GM12878 (cell line): ENCODE measurements around the gene YIF1A. TPM values are rescaled to one million over a fixed set of nuclear protein-coding genes. Genes with fewer than 3 reads are reported as not detected.

Experiments
- CHD1 ChIP-seq: IDR thresholded peaks from 2 replicates; pipeline ENCODE4 v1.6.1; 2012; ENCODE audit warnings: low read depth, low read length, improper control_type of control experiment
- DPF2 ChIP-seq: fragments of 450-650 bp; IDR thresholded peaks from 2 replicates; pipeline ENCODE4 v1.6.1; 2017; ENCODE audit warnings: mild to moderate bottlenecking
- EED ChIP-seq: sonication (generic); IDR thresholded peaks from 2 replicates; pipeline ENCODE4 v1.6.1; 2016; ENCODE audit warnings: antibody characterized with exemption, low read depth
- ESRRA ChIP-seq: IDR thresholded peaks from 2 replicates; pipeline ENCODE4 v1.6.1; 2012; ENCODE audit warnings: mild to moderate bottlenecking, low read length, improper control_type of control experiment
- HCFC1 ChIP-seq: fragments of 150-350 bp; IDR thresholded peaks from 2 replicates; pipeline ENCODE4 v1.6.1; 2014; ENCODE audit warnings: low read length
- HDGF ChIP-seq: fragments of 450-650 bp; IDR thresholded peaks from 2 replicates; pipeline ENCODE4 v1.6.1; 2016; ENCODE audit warnings: antibody characterized with exemption
- IKZF2 ChIP-seq, 2 experiments: fragments of 450-650 bp; IDR thresholded peaks; 2 replicates each; pipeline ENCODE4 v1.6.1; 2017; ENCODE audit warnings: mild to moderate bottlenecking in 2 of 2, moderate library complexity in 2 of 2
- IRF4 ChIP-seq: IDR thresholded peaks from 2 replicates; pipeline ENCODE4 v1.6.1; 2011; ENCODE audit warnings: low read depth, low read length
- LARP7 ChIP-seq: fragments of 450-650 bp; IDR thresholded peaks from 2 replicates; pipeline ENCODE4 v1.6.1; 2017; ENCODE audit warnings: mild to moderate bottlenecking
- MEF2B ChIP-seq: fragments of 450-650 bp; IDR thresholded peaks from 2 replicates; pipeline ENCODE4 v1.6.1; 2018; ENCODE audit warnings: mild to moderate bottlenecking, moderate library complexity; ENCODE audit not compliant: partially characterized antibody, poor library complexity, severe bottlenecking
- PAX5 ChIP-seq: IDR thresholded peaks from 2 replicates; pipeline ENCODE4 v1.6.1; 2011; ENCODE audit warnings: low read depth, low read length, borderline replicate concordance
- PAX8 ChIP-seq: fragments of 450-650 bp; IDR thresholded peaks from 2 replicates; pipeline ENCODE4 v1.6.1; 2017; ENCODE audit warnings: mild to moderate bottlenecking, moderate library complexity
- SIN3A ChIP-seq: IDR thresholded peaks from 2 replicates; pipeline ENCODE4 v1.6.1; 2012; ENCODE audit warnings: low read depth, low read length, improper control_type of control experiment
- SP1 ChIP-seq: IDR thresholded peaks from one replicate; pipeline ENCODE4 v1.6.1; 2011; ENCODE audit warnings: low read depth, low read length
- SPI1 ChIP-seq: IDR thresholded peaks from 2 replicates; pipeline ENCODE4 v1.6.1; 2011; ENCODE audit warnings: low read depth, mild to moderate bottlenecking, low read length, moderate library complexity, borderline replicate concordance; ENCODE audit not compliant: insufficient read depth
- ZNF207 ChIP-seq: fragments of 450-650 bp; IDR thresholded peaks from 2 replicates; pipeline ENCODE4 v1.6.1; 2014; ENCODE audit warnings: antibody characterized with exemption, mild to moderate bottlenecking, borderline replicate concordance
- ZNF217 ChIP-seq: fragments of 450-650 bp; IDR thresholded peaks from 2 replicates; pipeline ENCODE4 v1.6.1; 2017; ENCODE audit warnings: antibody characterized with exemption, mild to moderate bottlenecking
- polyA plus RNA-seq, 11 experiments: library from polyadenylated mRNA; depleted of rRNA in 4 of 11; unstranded in 6 of 11; stranded (reverse) in 5 of 11; fragments of >200 nt; fragmentation: Nextera tagmentation in 4 of 11; fragmentation: Illumina TruSeq in 1 of 11; extraction: Ambion mirVana in 4 of 11; extraction: Trizol in 1 of 11; gene quantifications; 1 replicate in 1 of 11; 2 replicates in 10 of 11; pipeline versions ENCODE4 v1.2.1 to v1.2.3, GENCODE V29; 2011 to 2016; ENCODE audit warnings: inconsistent platforms in 2 of 11, missing spikeins in 2 of 11, low read depth in 1 of 11
- total RNA-seq, 4 experiments: library from RNA; depleted of rRNA in 3 of 4; stranded (reverse); fragments of >200 nt in 3 of 4; fragmentation: Illumina TruSeq in 1 of 4; extraction: Trizol in 1 of 4; gene quantifications; 2 replicates each; pipeline versions ENCODE4 v1.2.1 to v1.2.3, GENCODE V29; 2013 to 2021
- TF ChIP-seq, protein P1 (sequence below): fragments of 450-650 bp; IDR thresholded peaks from 2 replicates; pipeline ENCODE4 v1.6.1; 2018; ENCODE audit warnings: mild to moderate bottlenecking, low read depth, moderate library complexity; ENCODE audit not compliant: partially characterized antibody
- TF ChIP-seq, protein P2 (sequence below): IDR thresholded peaks from 2 replicates; pipeline ENCODE4 v1.6.1; 2012; ENCODE audit warnings: low read depth, low read length, improper control_type of control experiment
- TF ChIP-seq, protein P3 (sequence below): fragments of 450-650 bp; IDR thresholded peaks from 2 replicates; pipeline ENCODE4 v1.6.1; 2017; ENCODE audit warnings: low read depth, mild to moderate bottlenecking, moderate library complexity
- TF ChIP-seq, protein P4 (sequence below): fragments of 450-650 bp; IDR thresholded peaks from 2 replicates; pipeline ENCODE4 v1.6.1; 2017; ENCODE audit warnings: mild to moderate bottlenecking, low read depth, inconsistent platforms; ENCODE audit not compliant: poor library complexity, severe bottlenecking
- TF ChIP-seq, protein P5 (sequence below): IDR thresholded peaks from 2 replicates; pipeline ENCODE4 v1.6.1; 2011; ENCODE audit warnings: borderline replicate concordance, low read depth, mild to moderate bottlenecking, moderate library complexity, mixed read lengths, low read length; ENCODE audit not compliant: insufficient read depth; ENCODE audit errors: extremely low read length

Gene YIF1A
- total and polyA plus RNA-seq, 10 of the 15 experiments (the other 5 are each of a cell fraction or from before 2014, with no cell fraction given): 6.6 to 128 (median 71.7) TPM

DNA sequence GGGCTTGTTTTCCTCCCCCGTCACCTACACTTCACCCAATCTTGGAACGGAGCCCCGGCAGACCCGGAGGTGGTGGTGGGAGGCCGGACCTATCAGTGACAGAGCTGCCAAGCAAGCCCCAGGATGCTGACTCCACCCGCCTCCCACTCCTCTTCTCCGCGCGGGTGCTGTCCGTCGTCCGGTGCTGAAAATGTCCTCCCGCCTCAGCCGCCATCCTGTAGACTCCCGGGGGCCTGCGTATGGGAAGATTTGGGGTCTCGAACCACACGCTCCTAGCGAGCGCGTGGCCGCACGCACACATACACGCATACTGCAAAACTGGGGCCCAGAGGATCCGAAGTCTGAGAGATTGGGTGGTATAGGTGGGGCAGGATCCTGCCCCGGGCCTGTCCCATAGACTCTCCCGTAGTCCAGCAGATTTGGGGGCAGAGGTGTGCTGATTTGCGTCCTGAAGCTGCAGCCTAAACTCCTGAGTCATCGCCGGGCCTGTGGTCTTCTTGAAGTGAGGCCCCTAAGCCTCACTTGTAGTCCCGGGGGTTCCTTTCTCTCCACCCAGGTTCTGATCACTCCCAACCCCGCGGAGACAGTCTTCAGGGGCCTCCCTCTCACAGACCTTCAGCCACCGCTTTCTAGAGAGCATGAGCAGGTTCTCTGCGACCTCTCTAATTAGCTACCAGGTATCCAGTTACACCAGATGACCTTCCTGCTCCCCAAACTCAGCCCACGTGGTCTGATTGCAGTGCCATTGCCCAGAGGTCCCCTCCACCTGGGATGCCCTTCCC, 796 bp upstream of the YIF1A start (continued):
- TF ChIP-seq, protein P1, sequence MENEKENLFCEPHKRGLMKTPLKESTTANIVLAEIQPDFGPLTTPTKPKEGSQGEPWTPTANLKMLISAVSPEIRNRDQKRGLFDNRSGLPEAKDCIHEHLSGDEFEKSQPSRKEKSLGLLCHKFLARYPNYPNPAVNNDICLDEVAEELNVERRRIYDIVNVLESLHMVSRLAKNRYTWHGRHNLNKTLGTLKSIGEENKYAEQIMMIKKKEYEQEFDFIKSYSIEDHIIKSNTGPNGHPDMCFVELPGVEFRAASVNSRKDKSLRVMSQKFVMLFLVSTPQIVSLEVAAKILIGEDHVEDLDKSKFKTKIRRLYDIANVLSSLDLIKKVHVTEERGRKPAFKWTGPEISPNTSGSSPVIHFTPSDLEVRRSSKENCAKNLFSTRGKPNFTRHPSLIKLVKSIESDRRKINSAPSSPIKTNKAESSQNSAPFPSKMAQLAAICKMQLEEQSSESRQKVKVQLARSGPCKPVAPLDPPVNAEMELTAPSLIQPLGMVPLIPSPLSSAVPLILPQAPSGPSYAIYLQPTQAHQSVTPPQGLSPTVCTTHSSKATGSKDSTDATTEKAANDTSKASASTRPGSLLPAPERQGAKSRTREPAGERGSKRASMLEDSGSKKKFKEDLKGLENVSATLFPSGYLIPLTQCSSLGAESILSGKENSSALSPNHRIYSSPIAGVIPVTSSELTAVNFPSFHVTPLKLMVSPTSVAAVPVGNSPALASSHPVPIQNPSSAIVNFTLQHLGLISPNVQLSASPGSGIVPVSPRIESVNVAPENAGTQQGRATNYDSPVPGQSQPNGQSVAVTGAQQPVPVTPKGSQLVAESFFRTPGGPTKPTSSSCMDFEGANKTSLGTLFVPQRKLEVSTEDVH: peak; percentile 51
- TF ChIP-seq MEF2B (peak; percentile 12), SIN3A (peak; percentile 95), SP1 (no peak), SPI1 (no peak), HCFC1 (no peak), LARP7 (peak; percentile 67; the same call in 1 of the 2 replicates), ZNF217 (no peak), CHD1 (no peak), PAX8 (no peak), DPF2 (no peak; the same call in 1 of the 2 replicates), EED (peak; percentile 53; the same call in 1 of the 2 replicates), ZNF207 (peak; percentile 78; the same call in 1 of the 2 replicates), IKZF2 (IDR thresholded peaks at IDR 0.05) (peak; percentile 12 to 55), HDGF (no peak), ESRRA (no peak), IRF4 (no peak), PAX5 (no peak)
- TF ChIP-seq, protein P2, sequence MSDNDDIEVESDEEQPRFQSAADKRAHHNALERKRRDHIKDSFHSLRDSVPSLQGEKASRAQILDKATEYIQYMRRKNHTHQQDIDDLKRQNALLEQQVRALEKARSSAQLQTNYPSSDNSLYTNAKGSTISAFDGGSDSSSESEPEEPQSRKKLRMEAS: peak; percentile 43; the same call in 1 of the 2 replicates
- TF ChIP-seq, protein P3, sequence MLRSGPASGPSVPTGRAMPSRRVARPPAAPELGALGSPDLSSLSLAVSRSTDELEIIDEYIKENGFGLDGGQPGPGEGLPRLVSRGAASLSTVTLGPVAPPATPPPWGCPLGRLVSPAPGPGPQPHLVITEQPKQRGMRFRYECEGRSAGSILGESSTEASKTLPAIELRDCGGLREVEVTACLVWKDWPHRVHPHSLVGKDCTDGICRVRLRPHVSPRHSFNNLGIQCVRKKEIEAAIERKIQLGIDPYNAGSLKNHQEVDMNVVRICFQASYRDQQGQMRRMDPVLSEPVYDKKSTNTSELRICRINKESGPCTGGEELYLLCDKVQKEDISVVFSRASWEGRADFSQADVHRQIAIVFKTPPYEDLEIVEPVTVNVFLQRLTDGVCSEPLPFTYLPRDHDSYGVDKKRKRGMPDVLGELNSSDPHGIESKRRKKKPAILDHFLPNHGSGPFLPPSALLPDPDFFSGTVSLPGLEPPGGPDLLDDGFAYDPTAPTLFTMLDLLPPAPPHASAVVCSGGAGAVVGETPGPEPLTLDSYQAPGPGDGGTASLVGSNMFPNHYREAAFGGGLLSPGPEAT: no peak
- TF ChIP-seq, protein P4, sequence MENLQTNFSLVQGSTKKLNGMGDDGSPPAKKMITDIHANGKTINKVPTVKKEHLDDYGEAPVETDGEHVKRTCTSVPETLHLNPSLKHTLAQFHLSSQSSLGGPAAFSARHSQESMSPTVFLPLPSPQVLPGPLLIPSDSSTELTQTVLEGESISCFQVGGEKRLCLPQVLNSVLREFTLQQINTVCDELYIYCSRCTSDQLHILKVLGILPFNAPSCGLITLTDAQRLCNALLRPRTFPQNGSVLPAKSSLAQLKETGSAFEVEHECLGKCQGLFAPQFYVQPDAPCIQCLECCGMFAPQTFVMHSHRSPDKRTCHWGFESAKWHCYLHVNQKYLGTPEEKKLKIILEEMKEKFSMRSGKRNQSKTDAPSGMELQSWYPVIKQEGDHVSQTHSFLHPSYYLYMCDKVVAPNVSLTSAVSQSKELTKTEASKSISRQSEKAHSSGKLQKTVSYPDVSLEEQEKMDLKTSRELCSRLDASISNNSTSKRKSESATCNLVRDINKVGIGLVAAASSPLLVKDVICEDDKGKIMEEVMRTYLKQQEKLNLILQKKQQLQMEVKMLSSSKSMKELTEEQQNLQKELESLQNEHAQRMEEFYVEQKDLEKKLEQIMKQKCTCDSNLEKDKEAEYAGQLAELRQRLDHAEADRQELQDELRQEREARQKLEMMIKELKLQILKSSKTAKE: peak; percentile 43
- TF ChIP-seq, protein P5, sequence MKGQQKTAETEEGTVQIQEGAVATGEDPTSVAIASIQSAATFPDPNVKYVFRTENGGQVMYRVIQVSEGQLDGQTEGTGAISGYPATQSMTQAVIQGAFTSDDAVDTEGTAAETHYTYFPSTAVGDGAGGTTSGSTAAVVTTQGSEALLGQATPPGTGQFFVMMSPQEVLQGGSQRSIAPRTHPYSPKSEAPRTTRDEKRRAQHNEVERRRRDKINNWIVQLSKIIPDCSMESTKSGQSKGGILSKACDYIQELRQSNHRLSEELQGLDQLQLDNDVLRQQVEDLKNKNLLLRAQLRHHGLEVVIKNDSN: no peak
